ENCODE data around the gene SPEG. TPM values are rescaled to one million over a fixed set of nuclear protein-coding genes. Genes with fewer than 3 reads are reported as not detected.

SPEG gene
- total RNA-seq, 3 donors from 2014 or later, result 0.74 to 2.1 (median 0.79) TPM

DNA sequence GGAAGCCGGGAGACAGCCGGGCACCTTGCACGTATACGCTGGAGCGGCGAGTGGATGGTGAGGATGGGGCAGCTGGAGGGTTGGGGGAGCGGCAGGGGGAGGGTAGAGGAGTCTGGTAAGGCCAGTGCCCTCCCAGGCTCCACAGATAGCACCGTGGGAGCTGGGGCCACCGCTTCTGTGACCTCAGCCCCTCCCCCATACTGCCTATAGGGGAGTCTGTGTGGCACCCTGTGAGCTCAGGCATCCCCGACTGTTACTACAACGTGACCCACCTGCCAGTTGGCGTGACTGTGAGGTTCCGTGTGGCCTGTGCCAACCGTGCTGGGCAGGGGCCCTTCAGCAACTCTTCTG, 54.2 kb downstream of the SPEG start:
- Mint-ChIP-seq H3K4me3 (no peak overlapping the region), H3K27me3 (ENCODE audit: low read depth) (peaks cover 53% of the 10 kb centered on the region)

GRCh38 chr2:219489315-219489714, 54.7 kb downstream of the SPEG start:
- peaks cover 53% of the 10 kb centered on the region for H3K27me3 Mint-ChIP-seq (ENCODE audit: low read depth)
- no peaks in the 10 kb centered on the region for H3K36me3 Mint-ChIP-seq (ENCODE audit: insufficient read depth)
- H3K4me3 Mint-ChIP-seq, result no peak overlapping the region
- ATAC-seq, result no peak
- no peaks in the 10 kb centered on the region for H3K9me3 Mint-ChIP-seq
- no peaks in the 10 kb centered on the region for H3K4me1 Mint-ChIP-seq (ENCODE audit: low read depth)
- no peak for DNase-seq

More for the DNA sequence above, 54.2 kb downstream of the SPEG start:
- Mint-ChIP-seq H3K4me1 (ENCODE audit: low read depth) (peaks cover 2% of the 10 kb centered on the region), H3K36me3 (ENCODE audit: insufficient read depth) (no peaks in the 10 kb centered on the region), H3K9me3 (no peaks in the 10 kb centered on the region)
- DNase-seq (no peak), ATAC-seq (no peak)

- Mint-ChIP-seq H3K4me1 (ENCODE audit: low read depth) (no peaks in the 10 kb centered on the region), H3K27me3 (ENCODE audit: low read depth) (peaks cover 58% of the 10 kb centered on the region), H3K4me3 (no peak overlapping the region), H3K36me3 (ENCODE audit: insufficient read depth) (no peaks in the 10 kb centered on the region), H3K9me3 (no peaks in the 10 kb centered on the region)
- ATAC-seq, result no peak
- no peak for DNase-seq
Observed at GRCh38 chr2:219490186-219490585, 55.5 kb downstream of the SPEG start.

GRCh38 chr2:219490600-219491130, 56.0 kb downstream of the SPEG start:
- Mint-ChIP-seq H3K4me1 (ENCODE audit: low read depth) (no peaks in the 10 kb centered on the region), H3K27me3 (ENCODE audit: low read depth) (peaks cover 58% of the 10 kb centered on the region), H3K4me3 (no peak overlapping the region), H3K9me3 (no peaks in the 10 kb centered on the region), H3K36me3 (ENCODE audit: insufficient read depth) (no peaks in the 10 kb centered on the region)
- ATAC-seq (no peak), DNase-seq (no peak)

- Mint-ChIP-seq H3K9me3 (no peaks in the 10 kb centered on the region), H3K4me3 (no peak overlapping the region), H3K4me1 (ENCODE audit: low read depth) (peaks cover 1% of the 10 kb centered on the region), H3K36me3 (ENCODE audit: insufficient read depth) (no peaks in the 10 kb centered on the region), H3K27me3 (ENCODE audit: low read depth) (peaks cover 56% of the 10 kb centered on the region)
- DNase-seq (no peak), ATAC-seq (no peak)
Observed at GRCh38 chr2:219491278-219491963, 56.8 kb downstream of the SPEG start.

DNA sequence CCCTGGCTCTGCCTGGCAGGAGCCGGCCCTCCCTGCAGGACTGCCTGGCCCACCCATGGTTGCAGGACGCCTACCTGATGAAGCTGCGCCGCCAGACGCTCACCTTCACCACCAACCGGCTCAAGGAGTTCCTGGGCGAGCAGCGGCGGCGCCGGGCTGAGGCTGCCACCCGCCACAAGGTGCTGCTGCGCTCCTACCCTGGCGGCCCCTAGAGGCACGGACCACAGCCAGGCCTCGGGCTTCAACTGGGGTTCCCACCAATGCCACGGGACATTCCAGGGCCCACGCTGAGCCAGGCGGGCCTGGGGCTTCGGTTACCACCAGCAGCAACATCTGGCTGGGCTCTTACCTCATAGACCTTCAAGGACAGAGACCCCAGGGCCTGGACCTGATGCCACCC, 57.9 kb downstream of the SPEG start:
- H3K4me3 Mint-ChIP-seq, result no peak overlapping the region
- peaks cover 8% of the 10 kb centered on the region for H3K4me1 Mint-ChIP-seq (ENCODE audit: low read depth)
- no peaks in the 10 kb centered on the region for H3K36me3 Mint-ChIP-seq (ENCODE audit: insufficient read depth)
- DNase-seq (no peak), ATAC-seq (no peak)
- H3K27me3 Mint-ChIP-seq (ENCODE audit: low read depth), result peaks cover 55% of the 10 kb centered on the region
- H3K9me3 Mint-ChIP-seq, result no peaks in the 10 kb centered on the region

- DNase-seq (no peak), ATAC-seq (no peak)
- no peak overlapping the region for H3K4me3 Mint-ChIP-seq
- H3K9me3 Mint-ChIP-seq, result no peaks in the 10 kb centered on the region
- peaks cover 51% of the 10 kb centered on the region for H3K27me3 Mint-ChIP-seq (ENCODE audit: low read depth)
- H3K4me1 Mint-ChIP-seq (ENCODE audit: low read depth), result peaks cover 9% of the 10 kb centered on the region
- no peaks in the 10 kb centered on the region for H3K36me3 Mint-ChIP-seq (ENCODE audit: insufficient read depth)
Observed at GRCh38 chr2:219493086-219493485, 58.4 kb downstream of the SPEG start.

DNA sequence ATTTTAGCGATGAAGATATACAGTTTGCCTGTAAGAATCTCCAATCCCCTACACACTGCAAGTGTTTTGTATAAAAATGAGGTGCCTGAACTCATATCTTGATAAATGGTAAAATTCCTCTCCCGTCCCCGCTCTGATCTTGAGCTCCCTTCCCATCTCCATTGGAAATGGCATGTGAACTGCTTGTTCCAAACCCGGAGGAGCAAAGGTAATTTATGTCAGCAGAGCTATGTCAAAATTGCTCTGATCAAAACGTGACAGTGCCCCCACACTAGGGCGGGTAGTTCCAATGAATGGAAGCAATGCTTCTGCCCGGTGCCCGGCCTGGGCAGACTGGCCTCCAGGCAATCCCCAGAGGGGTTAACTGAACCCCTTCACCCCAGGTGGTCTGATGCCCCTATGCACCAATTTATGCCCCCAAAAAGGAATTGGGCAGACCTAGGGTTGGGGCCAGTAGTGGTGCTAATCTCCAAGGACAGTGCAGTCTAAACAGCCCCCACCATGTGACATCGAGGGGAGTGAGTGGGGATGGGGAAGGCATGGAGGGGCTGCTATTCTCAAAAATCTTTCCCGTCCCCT, 60.4 kb downstream of the SPEG start:
- ATAC-seq, result no peak
- H3K9me3 Mint-ChIP-seq, result no peaks in the 10 kb centered on the region
- H3K27me3 Mint-ChIP-seq (ENCODE audit: low read depth), result peaks cover 54% of the 10 kb centered on the region
- no peak for DNase-seq
- no peak overlapping the region for H3K4me3 Mint-ChIP-seq
- peaks cover 6% of the 10 kb centered on the region for H3K36me3 Mint-ChIP-seq (ENCODE audit: insufficient read depth)
- H3K4me1 Mint-ChIP-seq (ENCODE audit: low read depth), result peaks cover 28% of the 10 kb centered on the region

DNA sequence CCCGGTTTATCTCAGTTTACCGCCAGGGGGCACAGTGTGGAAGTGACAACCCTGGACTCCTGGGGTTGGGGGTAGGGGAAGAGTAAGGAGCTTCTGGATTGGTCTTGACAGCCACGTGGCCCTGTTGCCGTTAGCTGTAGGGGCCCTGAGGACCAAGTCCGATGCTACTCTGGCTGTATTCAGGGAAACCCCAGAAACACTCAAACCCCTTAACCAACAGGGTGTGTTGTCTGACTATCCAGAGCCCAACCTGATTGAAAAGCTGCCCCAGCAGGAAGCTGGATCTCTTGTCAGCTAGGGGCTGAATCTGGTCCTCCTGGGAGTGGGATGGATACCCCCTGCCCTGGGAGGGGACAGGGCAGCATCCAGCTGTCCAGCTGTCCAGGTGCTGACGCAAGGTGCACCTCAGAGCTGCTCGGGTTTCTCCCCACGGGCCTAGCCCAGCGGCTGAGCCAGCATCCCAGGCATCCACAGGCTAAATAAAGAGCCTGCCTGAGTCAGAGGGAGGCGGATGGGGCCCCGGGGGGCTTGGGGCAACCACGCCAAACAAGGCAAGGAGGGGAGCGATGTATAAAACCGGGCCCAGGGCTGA, 61.0 kb downstream of the SPEG start:
- H3K9me3 Mint-ChIP-seq, result no peaks in the 10 kb centered on the region
- no peak overlapping the region for H3K4me3 Mint-ChIP-seq
- peaks cover 6% of the 10 kb centered on the region for H3K36me3 Mint-ChIP-seq (ENCODE audit: insufficient read depth)
- peaks cover 54% of the 10 kb centered on the region for H3K27me3 Mint-ChIP-seq (ENCODE audit: low read depth)
- peak; percentile 45 for DNase-seq
- H3K4me1 Mint-ChIP-seq (ENCODE audit: low read depth), result peaks cover 31% of the 10 kb centered on the region
- ATAC-seq, result peak in 1 of 2 donors; percentile 16

DNA sequence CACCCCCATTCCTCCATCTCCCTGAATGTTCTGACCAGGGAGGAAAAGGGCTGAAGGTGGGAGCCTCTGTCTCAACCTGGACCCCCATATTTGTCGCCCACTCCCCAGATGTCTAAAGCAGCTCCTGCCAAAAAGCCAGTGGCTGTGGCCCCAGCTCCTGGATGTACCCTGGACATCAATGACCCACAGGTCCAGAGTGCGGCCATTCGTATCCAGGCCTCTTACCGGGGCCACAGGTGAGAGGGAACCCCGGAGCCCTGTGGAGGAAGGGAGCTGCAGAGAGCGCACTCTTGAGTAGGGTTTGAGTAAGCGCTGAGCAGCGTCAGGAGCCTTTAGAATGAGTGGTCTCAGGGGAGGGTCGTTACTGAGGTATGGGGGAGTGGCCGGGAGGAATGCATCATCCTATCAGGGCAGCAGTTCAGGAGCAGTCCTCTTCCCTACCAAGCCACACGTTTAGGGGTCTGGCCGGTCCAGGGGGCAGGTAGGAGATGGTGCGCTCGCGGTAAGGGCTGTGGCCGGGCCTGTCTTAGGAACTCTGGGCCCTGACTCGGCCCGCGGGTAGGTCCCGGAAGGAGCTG, 61.7 kb downstream of the SPEG start:
- peak overlapping the region; percentile 98 for H3K4me3 Mint-ChIP-seq
- DNase-seq, result no peak
- ATAC-seq, result no peak
- H3K27me3 Mint-ChIP-seq (ENCODE audit: low read depth), result peaks cover 54% of the 10 kb centered on the region
- no peaks in the 10 kb centered on the region for H3K9me3 Mint-ChIP-seq
- peaks cover 31% of the 10 kb centered on the region for H3K4me1 Mint-ChIP-seq (ENCODE audit: low read depth)
- peaks cover 6% of the 10 kb centered on the region for H3K36me3 Mint-ChIP-seq (ENCODE audit: insufficient read depth)

DNA sequence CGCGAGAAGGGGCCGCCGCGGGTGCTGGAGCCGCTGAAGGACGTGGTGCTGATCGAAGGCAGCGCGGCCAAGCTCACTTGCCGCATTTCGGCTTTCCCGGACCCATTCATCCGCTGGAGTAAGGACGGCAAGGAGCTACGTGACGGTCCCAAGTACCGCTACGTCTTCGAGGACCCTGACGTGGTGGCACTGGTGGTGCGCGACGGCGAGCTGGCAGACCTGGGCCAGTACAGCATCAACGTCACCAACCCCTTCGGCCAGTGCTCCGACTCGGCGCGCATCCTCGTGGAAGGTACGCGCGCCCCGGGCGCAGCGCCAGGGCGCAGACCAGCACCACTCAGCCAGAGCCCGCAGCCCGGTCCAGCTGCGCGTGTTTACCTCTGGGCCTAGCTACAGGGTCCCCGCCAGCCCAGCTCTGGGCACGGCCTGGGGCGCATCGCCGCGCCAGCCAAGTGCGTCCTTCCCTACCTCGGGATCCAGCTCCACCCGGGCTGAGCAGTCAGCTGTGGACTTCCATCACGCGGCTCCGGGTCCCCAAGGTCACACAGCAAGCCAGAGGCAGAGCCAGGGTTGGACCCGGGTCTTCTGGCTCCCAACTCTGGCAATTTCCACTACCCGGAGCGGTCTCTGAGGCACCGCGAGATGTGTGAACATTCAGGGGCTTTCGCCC, 62.3 kb downstream of the SPEG start:
- Mint-ChIP-seq H3K27me3 (ENCODE audit: low read depth) (peaks cover 50% of the 10 kb centered on the region), H3K36me3 (ENCODE audit: insufficient read depth) (peaks cover 8% of the 10 kb centered on the region), H3K9me3 (no peaks in the 10 kb centered on the region), H3K4me3 (peak overlapping the region; percentile 98), H3K4me1 (ENCODE audit: low read depth) (peaks cover 31% of the 10 kb centered on the region)
- ATAC-seq (no peak), DNase-seq (no peak)

DNA sequence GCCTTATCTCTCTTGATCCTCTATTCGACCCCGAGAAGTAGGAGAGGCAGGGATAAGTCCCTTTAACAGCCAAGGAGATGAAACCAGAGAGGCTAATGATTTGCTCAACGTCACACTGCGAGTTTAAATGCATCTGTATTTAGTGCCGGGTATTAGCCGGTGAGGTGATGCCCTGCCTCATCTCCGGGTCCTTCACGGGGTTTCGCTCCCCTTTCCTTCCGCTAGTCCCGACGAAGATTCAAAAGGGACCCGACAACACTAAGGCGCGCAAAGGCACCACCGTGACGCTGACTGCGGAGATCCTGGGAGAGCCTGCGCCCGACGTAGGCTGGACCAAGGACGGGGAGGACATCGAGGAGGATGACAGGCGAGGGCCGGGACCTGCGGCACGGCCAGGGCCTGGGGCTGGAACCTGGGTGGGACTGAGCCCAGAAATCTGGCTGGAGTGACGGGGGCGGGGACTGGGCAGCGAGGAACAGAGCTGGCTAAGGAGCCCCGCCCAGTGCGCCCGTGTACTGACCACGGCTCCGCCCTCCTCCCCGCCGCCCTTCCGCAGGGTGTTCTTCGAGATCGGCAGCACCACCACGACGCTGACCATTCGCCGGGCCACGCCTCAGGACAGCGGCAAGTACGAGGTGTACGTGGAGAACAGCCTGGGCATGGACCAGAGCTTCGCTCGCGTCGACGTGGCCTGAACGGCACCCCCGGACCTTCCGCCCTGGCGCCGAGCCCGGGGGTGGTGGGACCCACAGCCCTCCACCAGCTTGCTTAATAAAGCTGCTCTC, 63.0 kb downstream of the SPEG start:
- Mint-ChIP-seq H3K4me3 (peak overlapping the region; percentile 98), H3K36me3 (ENCODE audit: insufficient read depth) (peaks cover 9% of the 10 kb centered on the region), H3K9me3 (no peaks in the 10 kb centered on the region), H3K4me1 (ENCODE audit: low read depth) (peaks cover 31% of the 10 kb centered on the region), H3K27me3 (ENCODE audit: low read depth) (peaks cover 49% of the 10 kb centered on the region)
- DNase-seq (no peak), ATAC-seq (peak in 1 of 2 donors; percentile 6)

- Mint-ChIP-seq H3K27me3 (ENCODE audit: low read depth) (peaks cover 41% of the 10 kb centered on the region), H3K9me3 (no peaks in the 10 kb centered on the region), H3K4me3 (peak within 1 kb of the TSS; percentile 98), H3K4me1 (ENCODE audit: low read depth) (peaks cover 31% of the 10 kb centered on the region), H3K36me3 (ENCODE audit: insufficient read depth) (peaks cover 11% of the 10 kb centered on the region)
- ATAC-seq (peak; percentile 94 to 96), DNase-seq (peak; percentile 88)
Observed at GRCh38 chr2:219498280-219499057, 63.8 kb downstream of the SPEG start, which contains the start of gene GMPPA. GMPPA (plus strand) TSS chr2:219498891; CDS start chr2:219499976, 1,085 bp downstream.
